H1 (cell line): Measurements from ENCODE around the gene MRAP. TPM values are rescaled to one million over a fixed set of nuclear protein-coding genes. Genes with fewer than 3 reads are reported as not detected.

Experiments
- CTCF ChIA-PET: fragments of 300-600 bp; sonication (Branson Sonifier 250); formaldehyde crosslinking; loops from one replicate; lab custom pipeline; 2021; ENCODE audit not compliant: partially characterized antibody; lab: Charles Lee
- POLR2A ChIA-PET: fragments of 300-600 bp; sonication (Branson Sonifier 250); formaldehyde crosslinking; loops from one replicate; lab custom pipeline; 2021; ENCODE audit warnings: inconsistent platforms; ENCODE audit not compliant: partially characterized antibody; lab: Charles Lee
- DNase-seq, 2 experiments: peaks; one replicate each; pipeline versions ENCODE4 v3.0.0 to v3.0.0-alpha.2; 2010 to 2022; ENCODE audit warnings: low spot score in 2 of 2, low read depth in 1 of 2, mixed read lengths in 1 of 2
- FAIRE-seq: peaks from 2 replicates; lab custom pipeline; 2011; peaks lifted over from hg19 to GRCh38; lab: Jason Lieb, UNC
- H2AFZ ChIP-seq: 2 replicates; pipeline ENCODE4 v1.8.1; 2012; ENCODE audit warnings: low read length, inconsistent platforms
- H2AK5ac ChIP-seq: 2 replicates; pipeline ENCODE4 v1.6.1; 2013; ENCODE audit warnings: low read depth, low read length
- H2BK120ac ChIP-seq: replicated peaks from 2 replicates; pipeline ENCODE3; 2013; ENCODE audit warnings: low read depth, low read length, inconsistent platforms
- H2BK12ac ChIP-seq: 2 replicates; pipeline ENCODE4 v1.6.1; 2013; ENCODE audit warnings: low read depth, low read length
- H2BK15ac ChIP-seq: 2 replicates; pipeline ENCODE4 v1.6.1; 2013; ENCODE audit warnings: low read length
- H2BK20ac ChIP-seq: 2 replicates; pipeline ENCODE4 v1.6.1; 2013; ENCODE audit warnings: low read length
- H2BK5ac ChIP-seq: 2 replicates; pipeline ENCODE4 v1.6.1; 2013; ENCODE audit warnings: low read depth, low read length
- H3K14ac ChIP-seq: 2 replicates; pipeline ENCODE4 v1.6.1; 2013; ENCODE audit warnings: inconsistent platforms; ENCODE audit not compliant: insufficient read length
- H3K18ac ChIP-seq: 2 replicates; pipeline ENCODE4 v1.6.1; 2013; ENCODE audit warnings: low read length; ENCODE audit errors: extremely low read depth
- H3K23ac ChIP-seq: 2 replicates; pipeline ENCODE4 v1.6.1; 2013; ENCODE audit warnings: inconsistent platforms; ENCODE audit not compliant: insufficient read length
- H3K23me2 ChIP-seq: 2 replicates; pipeline ENCODE4 v1.6.1; 2013; ENCODE audit warnings: low read depth, low read length
- H3K27ac ChIP-seq: 2 replicates; pipeline ENCODE4 v1.6.1; 2011; ENCODE audit warnings: low read depth, low read length, inconsistent platforms
- H3K27me3 ChIP-seq, 4 experiments: replicated peaks in 1 of 4; 1 replicate in 1 of 4; 2 replicates in 3 of 4; pipeline versions ENCODE4 v1.6.1 to v1.8.1; 2011 to 2013; ENCODE audit warnings: low read length in 3 of 4, mild to moderate bottlenecking in 3 of 4, inconsistent platforms in 2 of 4, mixed read lengths in 2 of 4, moderate library complexity in 1 of 4; ENCODE audit not compliant: control insufficient read depth in 3 of 4, insufficient read depth in 3 of 4; ENCODE audit errors: extremely low read depth in 1 of 4
- H3K36me3 ChIP-seq, 4 experiments: 2 replicates each; pipeline versions ENCODE4 v1.6.1 to v1.8.1; 2011 to 2013; ENCODE audit warnings: mild to moderate bottlenecking in 4 of 4, low read length in 3 of 4, moderate library complexity in 2 of 4, control low read depth in 1 of 4, inconsistent platforms in 1 of 4; ENCODE audit not compliant: insufficient read depth in 4 of 4, control insufficient read depth in 2 of 4
- H3K4ac ChIP-seq: replicated peaks from 2 replicates; pipeline ENCODE3; 2013; ENCODE audit warnings: low read length, low read depth, mixed read lengths, inconsistent platforms; ENCODE audit not compliant: insufficient read length
- H3K4me1 ChIP-seq, 4 experiments: replicated peaks in 1 of 4; 1 replicate in 1 of 4; 2 replicates in 3 of 4; pipeline versions ENCODE4 v1.6.1 to v1.8.1; 2011 to 2013; ENCODE audit warnings: low read length in 3 of 4, inconsistent platforms in 2 of 4, mixed read lengths in 1 of 4; ENCODE audit not compliant: insufficient read depth in 4 of 4, control insufficient read depth in 3 of 4
- H3K4me2 ChIP-seq, 2 experiments: 2 replicates each; pipeline versions ENCODE4 v1.6.1 to v1.8.1; 2011 to 2013; ENCODE audit warnings: low read depth in 2 of 2, low read length in 2 of 2, control low read depth in 1 of 2, inconsistent platforms in 1 of 2, mild to moderate bottlenecking in 1 of 2; ENCODE audit not compliant: insufficient read depth in 1 of 2
- H3K4me3 ChIP-seq, 4 experiments: fragments of 200-600, 300-600 bp in 1 of 4; sonication (generic), shearing (Covaris generic), sonication (Bioruptor Twin) in 1 of 4; 2 replicates each; pipeline versions ENCODE4 v1.5.1 to v1.8.1; 2011 to 2016; ENCODE audit warnings: low read length in 4 of 4, low read depth in 3 of 4, control low read depth in 2 of 4, inconsistent platforms in 2 of 4, mild to moderate bottlenecking in 2 of 4, mixed read lengths in 1 of 4, moderate library complexity in 1 of 4; ENCODE audit not compliant: insufficient read depth in 2 of 4; ENCODE audit errors: extremely low read depth in 1 of 4
- H3K56ac ChIP-seq: replicated peaks from 2 replicates; pipeline ENCODE3; 2013; ENCODE audit warnings: low read depth, mild to moderate bottlenecking, mixed read lengths, low read length, inconsistent platforms; ENCODE audit not compliant: insufficient read length
- H3K79me1 ChIP-seq: 2 replicates; pipeline ENCODE4 v1.6.1; 2013; ENCODE audit warnings: low read depth, low read length, control low read depth
- H3K79me2 ChIP-seq, 2 experiments: 2 replicates each; pipeline versions ENCODE4 v1.6.1 to v1.8.1; 2012 to 2013; ENCODE audit warnings: low read length in 2 of 2, mild to moderate bottlenecking in 2 of 2, inconsistent platforms in 1 of 2; ENCODE audit not compliant: insufficient read depth in 2 of 2, control insufficient read depth in 1 of 2
- H3K9ac ChIP-seq, 4 experiments: replicated peaks in 1 of 4; 1 replicate in 1 of 4; 2 replicates in 3 of 4; pipeline versions ENCODE4 v1.6.1 to v1.8.1; 2011 to 2013; ENCODE audit warnings: low read depth in 3 of 4, low read length in 3 of 4, control low read depth in 2 of 4, mild to moderate bottlenecking in 2 of 4, moderate library complexity in 2 of 4, inconsistent platforms in 1 of 4; ENCODE audit errors: extremely low read depth in 1 of 4
- H3K9me3 ChIP-seq, 2 experiments: 2 replicates each; pipeline versions ENCODE4 v1.6.1 to v1.8.1; 2012 to 2013; ENCODE audit warnings: mild to moderate bottlenecking in 2 of 2, moderate library complexity in 2 of 2, control low read depth in 1 of 2, inconsistent platforms in 1 of 2, low read depth in 1 of 2, low read length in 1 of 2, mixed read lengths in 1 of 2; ENCODE audit not compliant: insufficient read depth in 2 of 2
- H4K20me1 ChIP-seq, 2 experiments: replicated peaks in 1 of 2; 2 replicates each; pipeline versions ENCODE3 to v1.8.1; 2011 to 2013; ENCODE audit warnings: inconsistent platforms in 2 of 2, low read length in 2 of 2, mild to moderate bottlenecking in 1 of 2; ENCODE audit not compliant: insufficient read depth in 2 of 2, control insufficient read depth in 1 of 2
- H4K5ac ChIP-seq: 2 replicates; pipeline ENCODE4 v1.6.1; 2013; ENCODE audit warnings: low read length, low read depth, mixed read lengths, inconsistent platforms; ENCODE audit not compliant: insufficient read length
- H4K8ac ChIP-seq: 2 replicates; pipeline ENCODE4 v1.8.0; 2013; ENCODE audit warnings: mild to moderate bottlenecking, moderate library complexity, low read length, inconsistent platforms; ENCODE audit not compliant: insufficient read depth; ENCODE audit errors: extremely low read depth
- H4K91ac ChIP-seq: replicated peaks from 2 replicates; pipeline ENCODE3; 2013; ENCODE audit warnings: low read length, mixed read lengths, inconsistent platforms; ENCODE audit not compliant: insufficient read length
- CBX8 ChIP-seq: fragments of 300-800, 300-1000 bp; sonication (generic); IDR thresholded peaks from 2 replicates; pipeline ENCODE4 v1.7.1; 2016; ENCODE audit warnings: low read depth, low read length, borderline replicate concordance
- EP300 ChIP-seq, 2 experiments: IDR thresholded peaks; 1 replicate in 1 of 2; 2 replicates in 1 of 2; pipeline ENCODE4 v1.6.1; 2011 to 2012; ENCODE audit warnings: low read depth in 2 of 2, low read length in 2 of 2, mild to moderate bottlenecking in 2 of 2, borderline replicate concordance in 1 of 2, inconsistent platforms in 1 of 2, moderate library complexity in 1 of 2
- EZH2 ChIP-seq: fragments of 200-600 bp; sonication (generic); IDR thresholded peaks from 2 replicates; pipeline ENCODE4 v1.7.1; 2012; ENCODE audit warnings: low read depth, mild to moderate bottlenecking, moderate library complexity, low read length, inconsistent platforms; ENCODE audit not compliant: severe bottlenecking
- TCF12 ChIP-seq: IDR thresholded peaks from 2 replicates; pipeline ENCODE4 v1.6.1; 2011; ENCODE audit warnings: low read depth, mild to moderate bottlenecking, low read length
- WGBS, 2 experiments: shearing (Covaris generic) in 1 of 2; methylation state at CpG; one replicate each; pipeline versions ENCODE4 v1.1.6 to v1.1.7; 2013 to 2015; ENCODE audit warnings: low lambda C conversion rate in 2 of 2, mixed read lengths in 2 of 2, inconsistent platforms in 1 of 2, low coverage in 1 of 2, missing lambda C conversion rate in 1 of 2; ENCODE audit not compliant: insufficient replicate concordance in 2 of 2, insufficient coverage in 1 of 2, insufficient read length in 1 of 2; ENCODE audit errors: extremely low coverage in 1 of 2, missing lambda C conversion rate in 1 of 2; 5-methylcytosine and 5-hydroxymethylcytosine counted together
- polyA plus RNA-seq, 7 experiments: library from polyadenylated mRNA; depleted of rRNA in 3 of 7; stranded (reverse) in 5 of 7; unstranded in 2 of 7; fragments of >200 nt in 5 of 7; fragments of 200-250 nt in 2 of 7; gene quantifications; 1 replicate in 5 of 7; 2 replicates in 1 of 7; 4 replicates in 1 of 7; pipeline versions ENCODE4 v1.2.1 to v1.2.3, GENCODE V29; 2011 to 2013; ENCODE audit warnings: missing spikeins in 2 of 7, mixed read lengths in 2 of 7
- total RNA-seq: library from RNA; stranded (reverse); fragmentation: NEBNext Ultra II Directional; extraction: Animal tissue kit (Norgen Biotek cat#: 25700); gene quantifications from 2 replicates; pipeline ENCODE4 v1.2.1, GENCODE V29; 2021

The MRAP gene
- total and polyA plus RNA-seq, 2 of the 8 experiments (the other 6 are each of a cell fraction or from before 2014, with no cell fraction given): not detected

GRCh38 chr21:32256873-32257620 lies 41.6 kb upstream of the MRAP start:
- Histone ChIP-seq H3K27ac (no peak overlapping the region), H3K36me3 (no peaks in the 10 kb centered on the region), H4K5ac (no peak overlapping the region), H3K4me1 (0 out of 7 replicates have a peak, but pooled peaks cover 0 to 1% (median 0%) of the 10 kb centered on the region in 4 experiments), H2BK15ac (no peak overlapping the region), H3K56ac (no peak overlapping the region), H3K4ac (no peak overlapping the region), H4K91ac (no peak overlapping the region), H2BK120ac (no peak overlapping the region), H3K23me2 (no peaks in the 10 kb centered on the region; the same call in 1 of the 2 replicates), H2AK5ac (no peak overlapping the region), H2BK20ac (no peak overlapping the region), H2BK12ac (no peak overlapping the region), H3K9me3 (no peaks in the 10 kb centered on the region), H3K27me3 (no peaks in the 10 kb centered on the region), H3K4me3 (no peak overlapping the region), H3K23ac (no peak overlapping the region), H3K14ac (no peak overlapping the region), H3K18ac (no peak overlapping the region), H2AFZ (no peak overlapping the region), H2BK5ac (no peak overlapping the region), H3K79me2 (no peaks in the 10 kb centered on the region), H3K79me1 (no peaks in the 10 kb centered on the region), H4K8ac (no peak overlapping the region), H3K9ac (no peak overlapping the region), H3K4me2 (no peak overlapping the region), H4K20me1 (no peaks in the 10 kb centered on the region)
- no peak for FAIRE-seq
- POLR2A ChIA-PET: no interaction called here
- no peak for DNase-seq
- CTCF ChIA-PET: interaction anchor here (0.6 to 6.7 kb wide), 23 partner anchors 9 to 562 kb away, joined by 3 to 46 read pairs (median 4); no protein-coding TSS in a partner anchor
- 92% methylated on average over 9 of the region's 9 CpGs; no CpG with 5 or more reads in 1 of the 2 experiments for WGBS, 2 experiments
- TF ChIP-seq EP300 (IDR thresholded peaks at IDR 0.05; ENCODE audit: borderline replicate concordance in 1 of 2, low read depth in 2 of 2, low read length in 2 of 2) (no peak), TCF12 (no peak), CBX8 (no peak), EZH2 (no peak)
